MM.1S (cell line): ENCODE results near the gene PROK2.

ENCODE experiments used
- DNase-seq: peaks from one replicate; pipeline ENCODE4 v3.0.0-alpha.2; 2015
- H2AFZ ChIP-seq: fragments of 300-600 bp; sonication (generic); 2 replicates; pipeline ENCODE4 v1.6.0; 2016; ENCODE audit warnings: antibody characterized with exemption, low read length
- H3F3A ChIP-seq: fragments of 300-600 bp; sonication (generic); 2 replicates; pipeline ENCODE4 v1.6.1; 2016; ENCODE audit warnings: mild to moderate bottlenecking, antibody characterized with exemption, low read length, moderate library complexity, mixed read lengths; ENCODE audit not compliant: insufficient read depth
- H3K27ac ChIP-seq: fragments of 300-600 bp; sonication (generic); 2 replicates; pipeline ENCODE4 v1.5.1; 2016; ENCODE audit warnings: mild to moderate bottlenecking, low read length
- H3K27me3 ChIP-seq: fragments of 300-600 bp; sonication (generic); replicated peaks from 2 replicates; pipeline ENCODE4 v1.6.0; 2016; ENCODE audit warnings: low read length; ENCODE audit not compliant: insufficient read depth
- H3K36me3 ChIP-seq: fragments of 300-600 bp; sonication (generic); replicated peaks from 2 replicates; pipeline ENCODE4 v1.6.1; 2016; ENCODE audit warnings: mild to moderate bottlenecking, low read length, mixed read lengths; ENCODE audit not compliant: insufficient read depth
- H3K4me1 ChIP-seq: fragments of 300-600 bp; sonication (generic); 2 replicates; pipeline ENCODE4 v1.6.1; 2016; ENCODE audit warnings: low read length, mixed read lengths
- H3K4me2 ChIP-seq: fragments of 300-600 bp; sonication (generic); 2 replicates; pipeline ENCODE4 v1.6.0; 2016; ENCODE audit warnings: low read depth, low read length
- H3K4me3 ChIP-seq: fragments of 300-600 bp; sonication (generic); 2 replicates; pipeline ENCODE4 v1.5.1; 2016; ENCODE audit warnings: low read length, mixed read lengths
- H3K79me2 ChIP-seq: fragments of 300-600 bp; sonication (generic); 2 replicates; pipeline ENCODE4 v1.6.1; 2016; ENCODE audit warnings: mixed run types, low read length, mixed read lengths
- H3K9ac ChIP-seq: fragments of 300-600 bp; sonication (generic); 2 replicates; pipeline ENCODE4 v1.6.1; 2016; ENCODE audit warnings: low read length, mixed read lengths
- H3K9me2 ChIP-seq: fragments of 300-600 bp; sonication (generic); replicated peaks from 2 replicates; pipeline ENCODE4 v1.6.1; 2016; ENCODE audit warnings: mild to moderate bottlenecking, low read length, mixed read lengths; ENCODE audit not compliant: insufficient read depth
- H3K9me3 ChIP-seq: fragments of 300-600 bp; sonication (generic); replicated peaks from 2 replicates; pipeline ENCODE4 v1.6.1; 2016; ENCODE audit warnings: mild to moderate bottlenecking, low read length, mixed read lengths; ENCODE audit not compliant: insufficient read depth
- H4K20me1 ChIP-seq: fragments of 300-600 bp; sonication (generic); 2 replicates; pipeline ENCODE4 v1.6.1; 2016; ENCODE audit warnings: mild to moderate bottlenecking, low read length, moderate library complexity, mixed read lengths; ENCODE audit not compliant: insufficient read depth
- CTCF ChIP-seq: fragments of 300-600 bp; sonication (generic); IDR thresholded peaks from 2 replicates; pipeline ENCODE4 v1.5.1; 2016; ENCODE audit warnings: antibody characterized with exemption, low read length, mixed read lengths
- EZH2 ChIP-seq: fragments of 300-600 bp; sonication (generic); optimal IDR thresholded peaks from 2 replicates; pipeline ENCODE3; 2017; ENCODE audit warnings: low read depth, mild to moderate bottlenecking, antibody characterized with exemption, low read length, mixed read lengths
- EZH2phosphoT487 ChIP-seq: fragments of 300-600 bp; sonication (generic); IDR thresholded peaks from 2 replicates; pipeline ENCODE4 v1.6.1; 2018; ENCODE audit warnings: antibody characterized with exemption, low read length

The PROK2 gene

GRCh38 chr3:71754610-71755253 lies 30.2 kb downstream of the PROK2 start:
- Histone ChIP-seq H2AFZ (no peak overlapping the region), H3K79me2 (no peaks in the 10 kb centered on the region), H3K9me2 (no peaks in the 10 kb centered on the region), H3K27ac (no peak overlapping the region), H4K20me1 (no peaks in the 10 kb centered on the region), H3K4me1 (no peaks in the 10 kb centered on the region), H3K4me3 (no peak overlapping the region), H3F3A (no peaks in the 10 kb centered on the region), H3K27me3 (no peaks in the 10 kb centered on the region), H3K9me3 (no peaks in the 10 kb centered on the region), H3K9ac (no peak overlapping the region), H3K4me2 (no peak overlapping the region), H3K36me3 (no peaks in the 10 kb centered on the region)
- no peak for TF ChIP-seq EZH2phosphoT487
- no peak for TF ChIP-seq CTCF
- TF ChIP-seq EZH2, result no peak
- no peak for DNase-seq

DNA sequence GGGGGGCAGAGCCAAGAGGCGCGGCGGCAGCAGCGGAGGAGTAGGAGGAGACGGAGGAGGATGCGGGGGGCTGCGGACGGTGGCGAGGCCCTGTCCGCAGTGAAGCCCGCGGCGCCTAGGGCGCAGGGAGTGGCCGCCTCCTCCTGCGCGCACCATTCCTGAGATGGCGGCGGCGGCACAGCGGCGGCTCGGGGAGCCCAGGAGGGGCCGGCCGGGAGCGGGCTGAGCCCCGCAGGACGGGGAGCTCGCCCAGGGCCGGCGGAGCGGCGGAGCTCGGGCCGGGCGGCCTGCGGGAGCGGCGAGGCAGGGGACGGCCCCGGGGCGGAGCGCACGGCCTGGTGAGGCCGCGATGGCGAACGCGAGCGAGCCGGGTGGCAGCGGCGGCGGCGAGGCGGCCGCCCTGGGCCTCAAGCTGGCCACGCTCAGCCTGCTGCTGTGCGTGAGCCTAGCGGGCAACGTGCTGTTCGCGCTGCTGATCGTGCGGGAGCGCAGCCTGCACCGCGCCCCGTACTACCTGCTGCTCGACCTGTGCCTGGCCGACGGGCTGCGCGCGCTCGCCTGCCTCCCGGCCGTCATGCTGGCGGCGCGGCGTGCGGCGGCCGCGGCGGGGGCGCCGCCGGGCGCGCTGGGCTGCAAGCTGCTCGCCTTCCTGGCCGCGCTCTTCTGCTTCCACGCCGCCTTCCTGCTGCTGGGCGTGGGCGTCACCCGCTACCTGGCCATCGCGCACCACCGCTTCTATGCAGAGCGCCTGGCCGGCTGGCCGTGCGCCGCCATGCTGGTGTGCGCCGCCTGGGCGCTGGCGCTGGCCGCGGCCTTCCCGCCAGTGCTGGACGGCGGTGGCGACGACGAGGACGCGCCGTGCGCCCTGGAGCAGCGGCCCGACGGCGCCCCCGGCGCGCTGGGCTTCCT lies 31.0 kb downstream of the PROK2 start, which contains the start of gene GPR27:
Gene GPR27 (plus strand): TSS at position 155 of the 909 bp plus-strand sequence. CDS start 195 bp downstream, at position 350.
- H3K36me3 ChIP-seq, result no peaks in the 10 kb centered on the region
- no peaks in the 10 kb centered on the region for H3K27me3 ChIP-seq
- no peak for DNase-seq
- H3K9ac ChIP-seq, result no peak within 1 kb of the TSS
- H3K79me2 ChIP-seq, result no peaks in the 10 kb centered on the region
- no peak within 1 kb of the TSS for H3K4me3 ChIP-seq
- no peaks in the 10 kb centered on the region for H3K9me2 ChIP-seq
- H3K4me2 ChIP-seq, result no peak within 1 kb of the TSS
- no peaks in the 10 kb centered on the region for H3F3A ChIP-seq
- H3K9me3 ChIP-seq, result no peaks in the 10 kb centered on the region
- H2AFZ ChIP-seq, result no peak within 1 kb of the TSS
- TF ChIP-seq EZH2phosphoT487 (no peak), EZH2 (no peak), CTCF (no peak)
- H3K27ac ChIP-seq, result no peak within 1 kb of the TSS
- H3K4me1 ChIP-seq, result no peaks in the 10 kb centered on the region
- H4K20me1 ChIP-seq, result no peaks in the 10 kb centered on the region

DNA sequence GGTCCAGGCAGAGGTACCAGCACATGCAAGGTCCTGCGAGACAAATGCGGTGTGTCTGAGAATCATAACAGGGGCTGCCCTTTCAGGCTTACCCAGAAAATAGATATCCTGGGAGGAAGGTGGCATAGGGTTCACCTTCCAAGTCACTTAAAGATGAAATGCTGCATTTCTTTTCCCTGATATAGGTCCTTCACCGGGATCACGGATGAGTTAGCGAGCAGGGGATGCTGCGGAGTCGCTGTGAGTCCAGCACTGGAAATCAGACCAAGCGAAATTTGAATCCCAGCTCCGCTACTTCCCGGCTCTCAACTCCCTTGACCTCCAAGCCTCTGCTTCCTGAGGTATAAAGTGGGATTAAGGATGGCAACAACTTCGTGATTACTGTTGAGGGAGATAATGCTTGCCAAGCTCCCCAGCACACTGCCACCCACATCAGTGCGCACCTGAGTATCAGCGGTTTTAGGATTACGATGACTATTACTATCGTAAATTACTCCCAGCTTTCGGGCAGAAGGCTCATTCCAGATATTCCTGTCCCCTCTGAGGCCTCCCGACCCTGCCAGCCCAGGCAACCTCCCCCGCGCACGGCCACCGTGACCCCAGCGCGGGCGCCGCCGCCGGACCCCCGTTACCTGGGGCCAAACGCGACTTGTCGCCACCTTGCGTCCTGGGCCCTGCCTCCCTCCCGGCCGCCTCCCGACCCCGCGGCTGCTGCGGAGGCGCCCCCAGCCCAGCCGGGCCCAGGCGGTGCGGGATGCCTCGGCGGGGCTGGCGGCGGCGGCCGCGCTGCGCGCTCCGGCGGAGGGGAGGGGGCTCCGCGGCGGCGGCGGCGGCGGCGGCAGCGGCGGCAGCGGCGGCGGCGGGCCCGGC lies 31.9 kb downstream of the PROK2 start:
- no peaks in the 10 kb centered on the region for H3K9me2 ChIP-seq
- no peak overlapping the region for H3K9ac ChIP-seq
- H3K4me1 ChIP-seq, result no peaks in the 10 kb centered on the region
- H3K79me2 ChIP-seq, result no peaks in the 10 kb centered on the region
- no peak overlapping the region for H3K27ac ChIP-seq
- H3K4me3 ChIP-seq, result no peak overlapping the region
- no peak overlapping the region for H2AFZ ChIP-seq
- DNase-seq, result no peak
- no peaks in the 10 kb centered on the region for H3K27me3 ChIP-seq
- no peaks in the 10 kb centered on the region for H3F3A ChIP-seq
- H3K4me2 ChIP-seq, result no peak overlapping the region
- no peaks in the 10 kb centered on the region for H3K9me3 ChIP-seq
- TF ChIP-seq EZH2phosphoT487 (no peak), EZH2 (no peak), CTCF (no peak)
- H3K36me3 ChIP-seq, result no peaks in the 10 kb centered on the region
- H4K20me1 ChIP-seq, result no peaks in the 10 kb centered on the region
